Measurements from ENCODE around the gene GPS1.

The GPS1 gene

GRCh38 chr17:82010575-82011525 is 40.8 kb upstream of the GPS1 start:
- H3K4me3 ChIP-seq (ENCODE audit: low read depth, low read length), result no peak overlapping the region
- DNase-seq (ENCODE audit: low read depth), result no peak
- no peak for TF ChIP-seq CTCF (IDR thresholded peaks at IDR 0.05; ENCODE audit: low read depth, low read length)
- no peak for TF ChIP-seq MYC (IDR thresholded peaks at IDR 0.05; ENCODE audit: low read depth, low read length)
- TF ChIP-seq MAX (IDR thresholded peaks at IDR 0.05; ENCODE audit: low read depth, low read length), result no peak
- TF ChIP-seq POLR2A (IDR thresholded peaks at IDR 0.05; ENCODE audit: extremely low read depth, insufficient read length), result no peak

- no peak for DNase-seq (ENCODE audit: low read depth)
- no peak overlapping the region for H3K4me3 ChIP-seq (ENCODE audit: low read depth, low read length)
- no peak for TF ChIP-seq MAX (IDR thresholded peaks at IDR 0.05; ENCODE audit: low read depth, low read length)
These were observed 40.0 kb upstream of the GPS1 start for GRCh38 chr17:82011617-82012187.

- H3K4me3 ChIP-seq (ENCODE audit: low read depth, low read length), result no peak overlapping the region
- TF ChIP-seq POLR2A (IDR thresholded peaks at IDR 0.05; ENCODE audit: extremely low read depth, insufficient read length) (no peak), MAX (IDR thresholded peaks at IDR 0.05; ENCODE audit: low read depth, low read length) (no peak), MYC (IDR thresholded peaks at IDR 0.05; ENCODE audit: low read depth, low read length) (no peak)
- no peak for DNase-seq (ENCODE audit: low read depth)
These were observed 39.4 kb upstream of the GPS1 start for GRCh38 chr17:82012261-82012639.

GRCh38 chr17:82012640-82013295 is 38.9 kb upstream of the GPS1 start:
- TF ChIP-seq CTCF (IDR thresholded peaks at IDR 0.05; ENCODE audit: low read depth, low read length), result no peak
- no peak for TF ChIP-seq MYC (IDR thresholded peaks at IDR 0.05; ENCODE audit: low read depth, low read length)
- TF ChIP-seq POLR2A (IDR thresholded peaks at IDR 0.05; ENCODE audit: extremely low read depth, insufficient read length), result no peak
- TF ChIP-seq MAX (IDR thresholded peaks at IDR 0.05; ENCODE audit: low read depth, low read length), result no peak
- H3K4me3 ChIP-seq (ENCODE audit: low read depth, low read length), result no peak overlapping the region
- no peak for DNase-seq (ENCODE audit: low read depth)

- TF ChIP-seq CTCF (IDR thresholded peaks at IDR 0.05; ENCODE audit: low read depth, low read length), result no peak
- no peak for DNase-seq (ENCODE audit: low read depth)
- no peak overlapping the region for H3K4me3 ChIP-seq (ENCODE audit: low read depth, low read length)
These were observed 38.4 kb upstream of the GPS1 start for GRCh38 chr17:82013341-82013740.

GRCh38 chr17:82013772-82014321 is 37.9 kb upstream of the GPS1 start:
- TF ChIP-seq CTCF (IDR thresholded peaks at IDR 0.05; ENCODE audit: low read depth, low read length) (no peak), MAX (IDR thresholded peaks at IDR 0.05; ENCODE audit: low read depth, low read length) (no peak), MYC (IDR thresholded peaks at IDR 0.05; ENCODE audit: low read depth, low read length) (no peak), POLR2A (IDR thresholded peaks at IDR 0.05; ENCODE audit: extremely low read depth, insufficient read length) (no peak)
- H3K4me3 ChIP-seq (ENCODE audit: low read depth, low read length), result no peak overlapping the region
- no peak for DNase-seq (ENCODE audit: low read depth)
